Esophagus squamous epithelium (tissue), 4 donors: ENCODE measurements around the gene CTTN.

Experiments
- CTCF ChIP-seq, 6 experiments: fragments of 450-650 bp in 4 of 6; fragments of 200-600 bp in 2 of 6; sonication (generic) in 2 of 6; IDR thresholded peaks; one replicate each; pipeline ENCODE4 v1.5.1; 2016 to 2019; ENCODE audit warnings: antibody characterized with exemption in 6 of 6, mild to moderate bottlenecking in 4 of 6, moderate library complexity in 4 of 6
- POLR2A ChIP-seq, 4 donors: fragments of 450-650 bp; IDR thresholded peaks; one replicate each; pipeline ENCODE4 v1.6.1; 2017; ENCODE audit warnings: antibody characterized with exemption in 4 of 4, mild to moderate bottlenecking in 4 of 4, moderate library complexity in 3 of 4

GRCh38 chr11:70381350-70381749 lies 17.0 kb upstream of the CTTN start:
- TF ChIP-seq POLR2A (IDR thresholded peaks at IDR 0.05) (no peak), CTCF (IDR thresholded peaks at IDR 0.05) (no peak)
